ENCODE data around the gene DTD2.
A peak's percentile ranks its signal among the peaks of the same experiment; 100 is the strongest.
"Not testable (repeated sequence)": the region's sequence is repeated elsewhere in the genome, so short reads cannot be mapped to it uniquely, and the experiment has no call there.

DTD2 gene

DNA sequence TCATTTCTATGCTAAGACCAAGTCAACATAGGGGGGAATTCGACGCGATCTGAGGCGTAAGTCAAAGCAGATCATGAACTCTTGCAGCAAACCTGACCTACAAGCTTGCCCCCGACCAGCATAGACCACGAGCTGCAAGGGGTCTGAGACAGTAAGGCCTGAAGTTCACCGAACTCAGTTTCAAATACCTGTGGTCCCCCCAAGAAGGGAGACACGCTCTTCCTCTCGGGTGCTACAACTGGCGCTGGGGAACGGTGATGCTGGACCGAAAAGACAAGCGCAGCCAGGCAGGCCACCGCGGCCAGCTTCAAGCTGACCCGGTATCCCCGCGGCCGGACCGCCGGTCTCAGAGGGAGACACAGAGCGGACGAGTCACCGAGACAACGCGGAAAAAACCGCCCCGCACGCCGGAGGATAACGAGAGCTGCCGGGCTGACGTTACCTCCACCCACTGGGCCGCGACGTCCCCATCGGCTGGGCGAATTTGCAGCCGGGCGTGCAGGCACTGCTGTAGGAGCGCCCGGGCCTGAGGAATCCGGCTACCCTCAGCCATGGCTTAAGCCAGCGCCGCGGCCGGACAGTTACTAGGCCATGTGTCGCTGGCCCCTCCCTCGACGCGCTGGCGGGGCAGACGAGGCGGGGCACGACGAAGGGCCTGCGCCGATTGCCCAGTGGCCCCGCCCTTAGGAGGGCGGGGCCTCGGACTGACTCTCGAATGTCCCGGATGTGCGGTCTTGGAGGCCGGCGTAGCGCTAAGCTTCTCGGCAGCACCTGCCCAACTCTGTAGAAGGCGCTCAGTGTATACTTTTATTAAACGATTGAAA, at the start of gene DTD2:
TSS of gene DTD2 (minus strand) at position 666 of the 824 bp plus-strand sequence. CDS start at position 553, 113 bp downstream.
- peak; percentile 86 to 88 for DNase-seq (ENCODE audit: low read depth in 2 of 2)

DNA sequence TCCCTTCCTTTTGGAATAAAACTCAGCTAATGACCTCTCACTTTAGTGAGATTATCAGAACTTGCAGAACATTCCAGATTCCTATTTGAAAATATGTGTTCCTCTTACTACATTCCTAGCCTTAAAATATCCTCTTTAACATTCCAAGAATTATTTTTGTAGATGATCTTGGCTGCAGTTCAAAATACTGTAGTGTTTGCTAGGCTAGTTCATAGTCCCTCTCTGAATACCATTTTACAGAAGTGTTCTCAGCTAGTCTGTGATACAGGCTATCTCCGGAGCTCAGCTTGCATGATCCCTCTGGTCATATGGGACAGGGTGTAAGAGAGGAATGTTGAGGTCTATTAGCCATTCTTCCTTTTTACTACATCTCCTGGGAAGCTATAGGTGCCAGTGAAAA, 48.1 kb upstream of the DTD2 start:
- no peak for DNase-seq (ENCODE audit: low read depth in 2 of 2)

DNA sequence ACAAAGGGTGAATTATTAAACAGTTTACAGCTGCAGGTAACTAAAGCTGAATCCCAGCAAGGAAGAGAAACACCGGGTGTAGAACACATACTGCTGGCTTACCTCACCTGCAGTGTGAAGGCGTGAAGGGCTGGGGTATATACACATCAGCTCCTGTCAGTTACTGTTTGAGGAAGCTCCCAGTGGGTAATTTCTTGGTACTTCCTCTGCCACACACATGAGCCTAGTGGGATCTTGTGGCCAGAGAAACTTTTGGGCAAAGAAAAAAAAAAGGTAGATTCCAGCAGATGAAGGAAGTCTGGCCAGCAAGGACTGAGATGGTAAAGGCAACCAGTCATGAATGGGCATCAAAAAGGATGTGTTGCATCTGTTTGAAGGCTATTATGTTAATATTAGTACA, 44.6 kb upstream of the DTD2 start:
- DNase-seq (ENCODE audit: low read depth in 2 of 2) = no peak

- DNase-seq (ENCODE audit: low read depth in 2 of 2) = no peak
These were observed 35.6 kb upstream of the DTD2 start for GRCh38 chr14:31492759-31493498.

GRCh38 chr14:31489691-31490090, 32.4 kb upstream of the DTD2 start:
- DNase-seq (ENCODE audit: low read depth in 2 of 2) = no peak

DNA sequence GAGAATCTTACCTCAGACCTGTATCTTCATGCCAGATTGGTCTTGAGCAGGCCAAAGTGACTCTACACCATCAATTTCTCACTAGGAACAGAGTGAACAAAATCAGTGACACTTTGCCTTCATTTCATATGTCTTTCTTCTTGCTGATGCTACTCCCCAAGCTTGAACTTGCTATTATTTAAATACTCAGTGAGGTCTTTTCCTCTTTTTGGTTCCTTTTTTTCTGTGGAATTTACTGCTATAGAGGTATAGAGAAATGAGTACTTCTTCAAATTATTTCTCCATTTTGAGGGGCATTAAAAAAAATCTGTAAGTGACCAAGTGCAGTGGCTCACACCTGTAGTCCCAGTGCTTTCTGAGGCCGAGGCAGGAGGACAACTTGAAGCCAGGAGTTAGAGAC, 30.6 kb upstream of the DTD2 start, which contains the start of gene GPR33:
TSS of gene GPR33 (minus strand) at position 154 of the 400 bp plus-strand sequence. CDS start 4,074 bp downstream, outside the sequence.
- DNase-seq (ENCODE audit: low read depth in 2 of 2) = no peak

- no peak for DNase-seq (ENCODE audit: low read depth in 2 of 2)
These were observed 29.5 kb upstream of the DTD2 start for GRCh38 chr14:31486764-31487163.

- no peak for DNase-seq (ENCODE audit: low read depth in 2 of 2)
These were observed 27.4 kb upstream of the DTD2 start for GRCh38 chr14:31484754-31485153.

GRCh38 chr14:31480156-31480555, 22.9 kb upstream of the DTD2 start:
- DNase-seq (ENCODE audit: low read depth in 2 of 2) = no peak

DNA sequence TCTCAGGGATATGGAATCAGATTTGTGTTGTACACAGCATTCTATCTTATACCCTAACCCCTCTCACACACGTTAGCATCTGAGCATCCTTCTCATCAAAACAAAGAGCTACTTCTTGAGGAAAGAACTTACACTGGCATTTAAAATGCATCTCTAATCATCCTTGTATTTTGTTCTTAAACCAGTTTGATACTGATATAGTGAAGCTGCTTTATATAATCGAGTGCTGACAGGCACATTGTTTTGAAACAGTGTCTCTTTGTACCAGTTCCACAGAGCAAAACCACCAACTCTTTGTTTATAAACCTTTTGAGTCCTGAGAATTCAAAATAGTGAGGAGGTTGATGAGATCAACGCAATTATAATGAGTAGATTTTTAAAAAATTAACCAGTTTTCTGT, 21.7 kb upstream of the DTD2 start:
- no peak for DNase-seq (ENCODE audit: low read depth in 2 of 2)

DNA sequence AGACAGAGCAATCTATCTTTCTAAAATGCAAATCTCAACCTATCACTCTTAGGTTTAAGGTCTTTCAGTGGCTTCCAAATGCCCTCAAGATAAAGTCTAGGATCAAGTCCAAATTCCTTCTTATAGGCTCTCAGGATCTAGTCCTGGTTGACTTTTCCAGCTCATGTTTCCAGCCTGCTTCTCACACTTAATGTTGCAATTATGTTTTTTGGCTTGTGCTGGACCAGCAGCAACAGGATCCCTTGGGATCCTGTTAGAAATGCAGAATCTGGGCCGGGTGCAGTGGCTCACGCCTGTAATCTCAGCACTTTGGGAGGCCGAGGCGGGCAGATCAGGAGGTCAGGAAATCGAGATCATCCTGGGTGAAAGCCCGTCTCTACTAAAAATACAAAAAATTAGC, 19.9 kb upstream of the DTD2 start:
- no peak for DNase-seq (ENCODE audit: low read depth in 2 of 2)

DNA sequence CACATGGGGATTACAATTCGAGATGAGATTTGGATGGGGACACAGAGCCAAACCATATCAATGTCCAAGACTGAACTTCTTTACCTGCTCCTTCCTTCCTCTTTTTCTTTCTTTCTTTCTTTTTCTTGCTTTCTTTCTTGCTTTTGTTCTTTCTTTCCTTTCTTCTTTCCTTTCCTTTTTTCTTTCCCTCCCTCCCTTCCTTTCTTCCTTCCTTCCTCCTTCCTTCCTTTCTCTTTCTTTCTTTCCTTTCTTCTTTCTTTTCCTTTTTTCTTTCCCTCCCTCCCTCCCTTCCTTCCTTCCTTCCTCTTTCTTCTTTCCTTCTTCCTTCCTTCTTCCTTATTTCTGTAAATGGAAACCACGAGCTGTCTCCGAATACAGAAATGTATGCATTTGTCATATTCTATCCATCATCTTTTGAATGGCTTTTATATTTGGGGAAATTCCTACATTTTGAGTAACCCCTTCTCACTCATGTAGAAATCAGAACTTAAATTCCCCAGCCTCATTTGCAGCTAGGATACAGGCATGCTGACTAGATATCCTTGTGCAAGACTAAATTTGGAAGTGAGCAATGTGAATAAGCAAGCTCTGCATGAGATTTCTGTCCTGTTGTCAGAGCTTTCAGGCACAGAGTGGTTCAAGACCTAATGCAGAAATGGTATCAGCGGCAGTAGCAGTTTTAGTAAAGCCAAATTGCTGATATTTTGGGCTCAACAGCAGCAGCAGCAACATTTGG, 19.0 kb upstream of the DTD2 start:
- DNase-seq (ENCODE audit: low read depth in 2 of 2) = no peak

- DNase-seq (ENCODE audit: low read depth in 2 of 2) = no peak
These were observed 9.2 kb upstream of the DTD2 start for GRCh38 chr14:31466554-31466953.

DNA sequence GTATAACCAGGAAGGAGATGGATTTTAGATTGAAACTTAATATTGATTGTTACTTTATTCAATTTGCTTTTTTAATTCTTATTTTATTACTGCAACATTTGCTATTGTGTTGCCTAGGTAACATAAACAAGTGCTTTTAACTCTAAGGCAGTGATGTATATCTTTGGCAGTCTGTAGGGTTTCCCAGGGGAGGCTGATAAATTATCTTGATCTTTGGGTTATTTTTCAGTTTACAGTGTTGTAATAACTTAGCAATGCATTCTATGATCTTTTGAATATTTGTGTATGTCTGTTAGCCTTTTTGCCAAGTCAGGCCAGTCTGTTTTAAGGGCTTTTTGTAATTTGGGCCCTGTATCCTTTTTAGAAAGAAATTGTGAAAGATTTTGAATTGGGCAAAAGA, 7.8 kb upstream of the DTD2 start:
- no peak for DNase-seq (ENCODE audit: low read depth in 2 of 2)

GRCh38 chr14:31462450-31462849, 5.1 kb upstream of the DTD2 start:
- not testable (repeated sequence) for DNase-seq (ENCODE audit: low read depth in 2 of 2)

DNA sequence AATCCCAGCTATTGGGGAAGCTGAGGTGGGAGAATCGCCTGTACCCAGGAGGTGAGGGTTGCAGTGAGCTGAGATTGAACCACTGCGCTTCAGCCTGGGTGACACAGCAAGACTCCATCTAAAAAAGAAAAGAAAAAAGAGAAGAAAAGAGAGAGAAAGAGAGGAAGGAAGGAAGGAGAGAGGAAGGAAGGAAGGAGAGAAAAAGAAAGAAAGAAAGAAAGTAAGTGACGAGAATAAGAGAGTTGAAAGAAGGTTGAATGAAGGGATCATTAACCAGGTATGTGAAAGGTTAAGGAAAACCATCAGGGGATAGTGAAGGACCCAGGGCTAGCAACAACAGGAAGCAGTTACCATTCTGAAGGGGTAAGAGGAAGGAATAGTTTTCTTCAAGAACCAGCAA, 4.2 kb upstream of the DTD2 start:
- no peak for DNase-seq (ENCODE audit: low read depth in 2 of 2)

GRCh38 chr14:31457665-31458659, 656 bp upstream of the DTD2 start:
- DNase-seq (ENCODE audit: low read depth in 2 of 2) = no peak

- no peak for DNase-seq (ENCODE audit: low read depth in 2 of 2)
These were observed 7.2 kb downstream of the DTD2 start for GRCh38 chr14:31449971-31450610.

DNA sequence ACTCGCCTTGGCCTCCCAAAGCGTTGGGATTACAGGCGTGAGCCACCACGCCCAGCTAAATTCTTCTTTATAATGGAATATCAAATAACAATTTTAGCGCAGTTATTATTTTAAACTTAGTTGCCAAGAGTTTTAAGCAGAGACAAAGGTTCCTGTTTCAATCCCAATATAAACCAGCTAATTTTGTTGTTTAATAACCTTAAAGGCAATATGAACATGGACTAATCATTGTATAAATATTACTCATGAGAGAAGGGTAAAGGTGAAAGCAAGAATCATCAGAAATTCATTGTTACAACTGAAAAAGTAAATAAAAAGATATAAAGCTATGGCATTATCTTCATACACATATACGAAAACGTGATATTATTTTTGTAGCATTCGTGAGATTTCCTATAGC, 8.2 kb downstream of the DTD2 start:
- DNase-seq (ENCODE audit: low read depth in 2 of 2) = no peak

DNA sequence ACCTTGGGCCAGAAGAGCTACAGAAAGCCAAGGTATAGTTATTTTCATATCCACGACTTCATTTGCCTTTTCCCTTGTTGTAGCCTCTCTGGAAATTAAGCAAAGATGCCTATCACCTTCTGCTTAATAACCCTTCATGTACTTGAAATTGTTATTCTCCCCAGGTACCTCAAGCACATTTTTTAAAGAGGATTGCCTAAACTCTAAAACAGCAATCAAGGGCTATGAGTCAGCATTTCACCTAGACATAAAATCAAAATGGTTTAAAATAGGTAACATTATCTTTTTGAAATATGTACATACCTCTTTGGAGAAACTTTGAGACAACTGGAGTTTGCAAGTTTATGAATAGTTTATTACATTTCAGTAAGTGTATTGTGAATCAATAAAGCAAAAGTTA, 11.6 kb downstream of the DTD2 start:
- no peak for DNase-seq (ENCODE audit: low read depth in 2 of 2)

DNA sequence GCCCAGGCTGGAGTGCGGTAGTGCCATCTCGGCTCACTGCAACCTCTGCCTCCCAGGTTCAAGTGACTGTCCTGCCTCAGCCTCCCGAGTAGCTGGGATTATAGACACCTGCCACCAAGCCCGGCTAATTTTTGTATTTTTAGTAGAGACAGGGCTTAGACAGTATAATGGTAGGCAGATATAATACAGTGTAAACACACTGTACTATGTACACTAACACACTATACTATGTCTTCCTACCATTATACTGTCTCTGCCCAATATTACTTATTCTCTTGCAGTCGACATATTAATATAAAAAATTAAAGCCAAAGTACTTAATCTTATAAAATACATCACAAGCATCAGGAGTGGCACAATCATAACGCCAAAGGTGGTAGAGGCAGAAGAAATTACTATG, 15.0 kb downstream of the DTD2 start:
- DNase-seq (ENCODE audit: low read depth in 2 of 2) = no peak
